Thyroid gland (tissue), 4 donors: ENCODE data around the gene TBC1D24. TPM values are rescaled to one million over a fixed set of nuclear protein-coding genes. Genes with fewer than 3 reads are reported as not detected.
"Not testable (repeated sequence)": the region's sequence is repeated elsewhere in the genome, so short reads cannot be mapped to it uniquely, and the experiment has no call there.

Experiments used
- DNase-seq, 2 donors: peaks; one replicate each; pipeline ENCODE4 v3.0.0-alpha.2; 2019
- H3K27ac ChIP-seq, 3 donors: fragments of 200-600 bp; sonication (generic); 1 replicate in 2 of 3; 2 replicates in 1 of 3; pipeline ENCODE4 v1.5.1; 2016 to 2019; ENCODE audit warnings: mild to moderate bottlenecking in 1 of 3, moderate library complexity in 1 of 3
- H3K27me3 ChIP-seq: fragments of 200-600 bp; sonication (generic); one replicate; pipeline ENCODE4 v1.5.1; 2019
- H3K36me3 ChIP-seq, 2 donors: fragments of 200-600 bp; sonication (generic); one replicate each; pipeline ENCODE4 v1.5.1; 2016 to 2019
- H3K4me1 ChIP-seq, 2 donors: fragments of 200-600 bp; sonication (generic); one replicate each; pipeline ENCODE4 v1.5.1; 2017 to 2019
- H3K4me3 ChIP-seq, 3 donors: fragments of 200-600 bp; sonication (generic); replicated peaks in 1 of 3; 1 replicate in 2 of 3; 2 replicates in 1 of 3; pipeline ENCODE4 v1.5.1; 2016; ENCODE audit warnings: mild to moderate bottlenecking in 1 of 3
- H3K9me3 ChIP-seq: fragments of 200-600 bp; sonication (generic); one replicate; pipeline ENCODE4 v1.5.1; 2017
- POLR2A ChIP-seq, 2 donors: fragments of 450-650 bp; IDR thresholded peaks; one replicate each; pipeline ENCODE4 v1.6.1; 2017; ENCODE audit warnings: antibody characterized with exemption in 2 of 2, mild to moderate bottlenecking in 2 of 2, moderate library complexity in 1 of 2
- WGBS, 2 donors: methylation state at CpG; one replicate each; pipeline ENCODE4 v1.1.5; 2017; 5-methylcytosine and 5-hydroxymethylcytosine counted together
- intact Hi-C: fragments of 100-400 bp; cut with DNase I; formaldehyde crosslinking; loops from one replicate; pipeline ENCODE4 v1.15.1; 2023
- total RNA-seq, 4 donors: library from RNA; depleted of rRNA; stranded (reverse); fragments of >200 nt; gene quantifications; one replicate each; pipeline ENCODE4 v1.2.3, GENCODE V29; 2016
- TF ChIP-seq, protein P1 (sequence below), 6 experiments: fragments of 200-600 bp in 3 of 6; fragments of 450-650 bp in 3 of 6; sonication (generic) in 3 of 6; IDR thresholded peaks; one replicate each; pipeline ENCODE4 v1.5.1; 2016 to 2019; ENCODE audit warnings: antibody characterized with exemption in 6 of 6, mild to moderate bottlenecking in 2 of 6, inconsistent platforms in 1 of 6, moderate library complexity in 1 of 6

Gene TBC1D24
- total RNA-seq, 4 donors from 2014 or later = 15.9 to 32.3 (median 21.8) TPM

DNA sequence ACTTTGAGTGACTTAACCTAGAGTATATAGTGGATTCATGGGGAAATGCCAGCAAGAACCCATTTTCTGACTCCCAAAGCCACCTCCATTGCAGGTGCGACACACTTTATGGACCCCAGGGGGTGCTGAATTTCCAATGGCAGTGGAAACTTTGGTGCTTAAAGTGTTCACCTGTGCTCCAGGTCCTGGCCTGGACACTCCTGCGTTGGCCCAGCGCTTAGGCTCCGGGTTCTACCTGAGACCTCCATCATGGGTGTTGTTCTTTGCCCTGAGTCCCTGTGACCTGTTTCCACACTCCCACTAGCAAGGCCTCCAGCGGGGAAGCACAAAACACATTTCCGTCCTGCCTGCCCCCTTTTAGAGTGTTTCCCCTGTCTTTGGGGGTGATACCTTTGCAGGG, 42.6 kb upstream of the TBC1D24 start:
- no peak for DNase-seq
- peaks cover 6 to 9% of the 10 kb centered on the region in 2 donors for H3K4me1 ChIP-seq
- H3K4me3 ChIP-seq = no peak overlapping the region
- no peaks in the 10 kb centered on the region for H3K36me3 ChIP-seq
- TF ChIP-seq, protein P1, sequence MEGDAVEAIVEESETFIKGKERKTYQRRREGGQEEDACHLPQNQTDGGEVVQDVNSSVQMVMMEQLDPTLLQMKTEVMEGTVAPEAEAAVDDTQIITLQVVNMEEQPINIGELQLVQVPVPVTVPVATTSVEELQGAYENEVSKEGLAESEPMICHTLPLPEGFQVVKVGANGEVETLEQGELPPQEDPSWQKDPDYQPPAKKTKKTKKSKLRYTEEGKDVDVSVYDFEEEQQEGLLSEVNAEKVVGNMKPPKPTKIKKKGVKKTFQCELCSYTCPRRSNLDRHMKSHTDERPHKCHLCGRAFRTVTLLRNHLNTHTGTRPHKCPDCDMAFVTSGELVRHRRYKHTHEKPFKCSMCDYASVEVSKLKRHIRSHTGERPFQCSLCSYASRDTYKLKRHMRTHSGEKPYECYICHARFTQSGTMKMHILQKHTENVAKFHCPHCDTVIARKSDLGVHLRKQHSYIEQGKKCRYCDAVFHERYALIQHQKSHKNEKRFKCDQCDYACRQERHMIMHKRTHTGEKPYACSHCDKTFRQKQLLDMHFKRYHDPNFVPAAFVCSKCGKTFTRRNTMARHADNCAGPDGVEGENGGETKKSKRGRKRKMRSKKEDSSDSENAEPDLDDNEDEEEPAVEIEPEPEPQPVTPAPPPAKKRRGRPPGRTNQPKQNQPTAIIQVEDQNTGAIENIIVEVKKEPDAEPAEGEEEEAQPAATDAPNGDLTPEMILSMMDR (IDR thresholded peaks at IDR 0.05) = no peak
- TF ChIP-seq POLR2A (IDR thresholded peaks at IDR 0.05) = no peak
- 95 to 98% methylated on average over 6 of the region's 6 CpGs for WGBS, 2 donors
- no peaks in the 10 kb centered on the region for H3K27me3 ChIP-seq
- H3K9me3 ChIP-seq = no peaks in the 10 kb centered on the region
- H3K27ac ChIP-seq = no peak overlapping the region
- intact Hi-C loops = no loop called here

DNA sequence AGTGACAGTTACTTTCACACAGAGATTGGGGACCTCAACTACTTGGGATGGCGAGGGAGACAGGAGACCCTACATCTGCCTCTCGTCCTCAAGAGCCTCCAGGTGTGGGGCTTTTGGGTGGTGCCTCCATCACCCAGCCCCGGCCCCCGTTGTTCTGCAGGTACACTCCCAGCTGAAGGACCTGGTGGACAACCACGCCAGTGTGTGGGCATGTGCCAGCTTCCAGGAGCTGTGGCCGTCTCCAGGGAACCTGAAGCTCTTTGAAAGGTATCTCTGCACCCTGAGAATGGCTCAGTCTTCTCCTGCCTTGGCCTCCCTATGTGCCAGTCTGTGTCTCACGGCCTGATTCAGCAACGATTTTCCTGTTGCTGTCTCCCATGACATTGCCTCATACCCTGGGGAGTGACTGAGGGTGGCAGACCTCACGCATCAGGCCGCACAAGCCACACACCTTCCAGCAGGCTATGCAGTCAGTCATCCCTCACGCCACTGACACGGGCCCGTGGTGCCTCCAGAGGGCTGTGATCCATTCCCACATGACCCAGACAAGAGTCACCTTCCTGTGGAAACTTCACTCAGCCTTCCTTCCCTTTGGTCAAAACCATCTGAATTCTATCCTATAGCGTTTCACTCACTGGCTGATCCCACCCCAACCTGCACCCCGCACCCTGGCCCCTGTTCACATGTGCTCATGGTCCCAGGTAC, 42.0 kb upstream of the TBC1D24 start:
- Histone ChIP-seq H3K4me3 (no peak overlapping the region), H3K4me1 (peaks cover 6 to 9% of the 10 kb centered on the region in 2 donors), H3K9me3 (no peaks in the 10 kb centered on the region), H3K36me3 (no peaks in the 10 kb centered on the region), H3K27ac (no peak overlapping the region), H3K27me3 (no peaks in the 10 kb centered on the region)
- DNase-seq = no peak
- intact Hi-C loops = no loop called here
- WGBS, 2 donors = 96 to 100% methylated on average over 13 to 15 of the region's 15 CpGs
- TF ChIP-seq POLR2A (IDR thresholded peaks at IDR 0.05) = no peak
- TF ChIP-seq, protein P1 (IDR thresholded peaks at IDR 0.05) = no peak

DNA sequence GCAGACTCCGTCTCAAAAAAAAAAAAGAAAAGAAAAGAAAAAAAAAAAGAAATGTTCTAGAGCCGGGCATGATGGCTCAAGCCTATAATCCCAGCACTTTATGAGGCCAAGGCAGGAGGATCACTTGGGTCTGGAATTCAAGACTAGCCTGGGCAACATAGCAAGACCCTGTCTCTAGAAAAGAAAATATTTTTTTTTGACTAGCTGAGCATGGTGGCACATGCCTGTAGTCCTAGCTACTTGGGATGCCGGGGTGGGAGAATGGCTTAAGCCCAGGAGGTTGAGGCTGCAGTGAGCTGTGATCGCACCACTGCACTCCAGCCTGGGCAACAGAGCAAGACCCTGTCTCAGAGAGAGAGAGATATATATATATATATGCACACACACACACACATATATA, 39.7 kb upstream of the TBC1D24 start:
- H3K9me3 ChIP-seq, H3K27ac ChIP-seq, H3K4me1 ChIP-seq, H3K36me3 ChIP-seq, DNase-seq, H3K27me3 ChIP-seq, H3K4me3 ChIP-seq, intact Hi-C loops: not testable (repeated sequence)
- WGBS, 2 donors = 95 to 98% methylated on average over 4 of the region's 4 CpGs

DNA sequence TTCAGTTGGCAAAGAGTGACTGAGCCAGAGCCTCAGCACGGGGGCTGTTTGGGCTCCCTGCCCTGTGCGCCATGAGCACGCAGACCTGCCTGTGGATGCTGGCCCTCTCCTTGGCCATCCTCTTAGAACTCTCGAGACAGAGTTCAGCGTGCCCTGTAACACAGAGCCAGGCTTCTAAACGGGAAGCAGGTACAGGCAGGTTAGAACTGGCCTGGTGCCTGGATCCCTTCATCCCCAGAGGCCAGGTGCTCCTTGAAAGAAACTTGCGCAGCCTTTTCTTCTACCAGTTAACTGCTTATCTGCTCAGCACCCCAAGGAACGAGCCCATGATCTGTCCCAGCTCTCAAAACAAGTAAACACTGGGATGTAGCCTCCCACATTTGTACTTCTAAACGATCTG, 38.8 kb upstream of the TBC1D24 start:
- no peaks in the 10 kb centered on the region for H3K4me1 ChIP-seq
- H3K27me3 ChIP-seq = no peaks in the 10 kb centered on the region
- H3K4me3 ChIP-seq = no peak overlapping the region
- no peaks in the 10 kb centered on the region for H3K9me3 ChIP-seq
- 94 to 95% methylated on average over 8 to 9 of the region's 9 CpGs for WGBS, 2 donors
- no peak for DNase-seq
- no peak overlapping the region for H3K27ac ChIP-seq
- no peaks in the 10 kb centered on the region for H3K36me3 ChIP-seq
- TF ChIP-seq POLR2A (IDR thresholded peaks at IDR 0.05) = no peak
- TF ChIP-seq, protein P1 (IDR thresholded peaks at IDR 0.05) = no peak
- intact Hi-C loops = no loop called here

DNA sequence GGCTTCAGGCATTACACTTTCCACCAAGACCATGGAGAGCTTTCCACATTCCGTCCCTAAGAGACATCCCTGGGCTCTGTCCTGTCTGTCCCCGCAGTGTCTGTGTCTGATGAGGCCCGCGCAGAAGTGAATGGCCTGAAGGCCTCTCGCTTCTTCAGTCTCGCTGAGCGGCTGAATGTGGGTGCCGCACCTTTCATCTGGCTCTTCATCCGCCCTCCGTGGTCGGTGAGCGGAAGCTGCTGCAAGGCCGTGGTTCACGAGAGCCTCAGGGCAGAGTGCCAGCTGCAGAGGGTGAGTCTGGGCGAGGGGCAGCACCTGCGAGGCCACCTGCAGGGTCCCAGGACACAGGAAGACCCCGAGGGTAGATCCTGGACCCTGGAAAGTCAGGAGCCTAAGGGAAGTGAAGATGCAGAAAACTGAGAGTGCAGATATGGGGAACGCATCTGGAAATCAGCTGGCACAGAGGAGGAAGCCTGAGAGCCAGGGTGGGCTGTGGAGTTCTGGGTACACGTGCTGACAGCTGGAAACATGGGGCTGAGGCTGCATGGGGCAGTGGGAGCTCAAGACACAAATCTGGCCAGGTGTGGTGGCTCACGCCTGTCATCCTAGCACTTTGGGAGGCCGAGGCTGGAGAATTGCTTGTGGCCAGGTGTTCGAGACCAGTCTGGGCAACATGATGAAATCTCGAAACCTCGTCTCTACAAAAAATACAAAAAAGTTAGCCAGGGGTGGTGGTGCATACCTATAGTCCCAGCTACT, 37.7 kb upstream of the TBC1D24 start:
- Histone ChIP-seq H3K27me3 (no peaks in the 10 kb centered on the region), H3K4me1 (no peaks in the 10 kb centered on the region), H3K27ac (no peak overlapping the region), H3K4me3 (no peak overlapping the region), H3K9me3 (no peaks in the 10 kb centered on the region), H3K36me3 (no peaks in the 10 kb centered on the region)
- 93 to 95% methylated on average over 21 to 24 of the region's 24 CpGs for WGBS, 2 donors
- intact Hi-C loops = no loop called here
- DNase-seq = no peak
- TF ChIP-seq POLR2A (IDR thresholded peaks at IDR 0.05) = no peak
- TF ChIP-seq, protein P1 (IDR thresholded peaks at IDR 0.05) = no peak
